SU-DHL-6 (cell line): ENCODE data around the gene FIGN.

ENCODE experiments used
- H2AFZ ChIP-seq: fragments of 200-600 bp; sonication (generic); 2 replicates; pipeline ENCODE4 v1.6.1; 2014; ENCODE audit warnings: low read depth, mild to moderate bottlenecking, moderate library complexity, mixed read lengths, antibody characterized with exemption, low read length; ENCODE audit not compliant: severe bottlenecking
- H3F3A ChIP-seq: fragments of 200-600 bp; shearing (Covaris generic); 2 replicates; pipeline ENCODE4 v1.6.0; 2016; ENCODE audit warnings: antibody characterized with exemption, mild to moderate bottlenecking; ENCODE audit not compliant: insufficient read depth
- H3K27ac ChIP-seq: fragments of 200-600 bp; sonication (generic); 2 replicates; pipeline ENCODE4 v1.5.1; 2016; ENCODE audit warnings: low read depth, mild to moderate bottlenecking, low read length, moderate library complexity, mixed read lengths
- H3K27me3 ChIP-seq: fragments of 200-600 bp; sonication (generic), shearing (Covaris generic); 2 replicates; pipeline ENCODE4 v1.6.0; 2014; ENCODE audit warnings: mild to moderate bottlenecking, low read length
- H3K36me3 ChIP-seq: fragments of 200-600 bp; sonication (generic); 2 replicates; pipeline ENCODE4 v1.6.1; 2014; ENCODE audit warnings: mild to moderate bottlenecking, low read length, mixed read lengths
- H3K4me2 ChIP-seq: fragments of 300-600, 200-600 bp; shearing (Covaris generic), sonication (generic); 2 replicates; pipeline ENCODE4 v1.6.0; 2014; ENCODE audit warnings: low read length, low read depth, mild to moderate bottlenecking; ENCODE audit not compliant: poor library complexity, severe bottlenecking
- H3K4me3 ChIP-seq: fragments of 200-600 bp; sonication (generic); 2 replicates; pipeline ENCODE4 v1.5.1; 2014; ENCODE audit warnings: antibody characterized with exemption, low read length, mild to moderate bottlenecking, mixed read lengths; ENCODE audit not compliant: insufficient read depth, poor library complexity, severe bottlenecking
- H3K79me2 ChIP-seq: fragments of 200-600 bp; sonication (generic); 2 replicates; pipeline ENCODE4 v1.6.1; 2014; ENCODE audit warnings: mild to moderate bottlenecking, low read length, moderate library complexity; ENCODE audit not compliant: insufficient read depth
- H3K9ac ChIP-seq: fragments of 200-600 bp; sonication (generic); 2 replicates; pipeline ENCODE4 v1.7.0; 2014; ENCODE audit warnings: mild to moderate bottlenecking, low read length
- H3K9me2 ChIP-seq: fragments of 200-600 bp; sonication (generic); replicated peaks from 2 replicates; pipeline ENCODE4 v1.6.1; 2014; ENCODE audit warnings: low read length; ENCODE audit not compliant: insufficient read depth
- H3K9me3 ChIP-seq: fragments of 200-600 bp; sonication (generic); 2 replicates; pipeline ENCODE4 v1.6.1; 2014; ENCODE audit warnings: low read length, mixed read lengths; ENCODE audit not compliant: insufficient read depth
- H4K20me1 ChIP-seq: fragments of 200-600 bp; sonication (generic); 2 replicates; pipeline ENCODE4 v1.6.1; 2014; ENCODE audit warnings: low read depth, mild to moderate bottlenecking, antibody characterized with exemption, low read length, moderate library complexity, mixed read lengths
- EZH2phosphoT487 ChIP-seq: fragments of 200-600 bp; sonication (generic), shearing (Covaris generic); conservative IDR thresholded peaks from 2 replicates; pipeline ENCODE4 v1.6.1; 2018; ENCODE audit warnings: mild to moderate bottlenecking, antibody characterized with exemption, low read length, moderate library complexity, mixed read lengths
- TF ChIP-seq, protein P1 (sequence below): fragments of 200-600 bp; sonication (generic); IDR thresholded peaks from one replicate; pipeline ENCODE4 v1.5.1; 2017; ENCODE audit warnings: antibody characterized with exemption, mild to moderate bottlenecking, low read length, moderate library complexity; ENCODE audit not compliant: insufficient read depth, poor library complexity, severe bottlenecking

Gene FIGN

DNA sequence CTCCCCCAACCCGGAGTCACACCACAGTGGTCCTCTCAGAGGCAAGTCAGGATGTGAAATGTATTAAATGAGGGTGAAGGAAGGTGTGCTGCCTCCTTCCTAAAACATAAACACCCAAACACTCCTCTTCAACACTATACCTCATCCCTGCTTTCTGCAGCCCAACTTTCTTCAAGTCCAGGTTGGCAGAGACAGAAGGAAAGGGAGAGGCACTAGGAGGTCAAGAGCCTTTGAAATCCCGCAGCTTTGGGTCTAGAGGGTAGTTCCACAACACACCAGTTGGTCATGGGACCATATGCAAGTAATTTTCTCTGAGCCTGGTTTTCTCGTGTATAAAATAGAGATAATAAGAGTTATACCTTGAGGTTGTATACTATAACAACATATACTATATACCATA lies 38.4 kb downstream of the FIGN start:
- no peak overlapping the region for H3K4me2 ChIP-seq
- no peaks in the 10 kb centered on the region for H3F3A ChIP-seq
- no peak overlapping the region for H2AFZ ChIP-seq
- no peaks in the 10 kb centered on the region for H4K20me1 ChIP-seq
- no peak for TF ChIP-seq EZH2phosphoT487
- TF ChIP-seq, protein P1, sequence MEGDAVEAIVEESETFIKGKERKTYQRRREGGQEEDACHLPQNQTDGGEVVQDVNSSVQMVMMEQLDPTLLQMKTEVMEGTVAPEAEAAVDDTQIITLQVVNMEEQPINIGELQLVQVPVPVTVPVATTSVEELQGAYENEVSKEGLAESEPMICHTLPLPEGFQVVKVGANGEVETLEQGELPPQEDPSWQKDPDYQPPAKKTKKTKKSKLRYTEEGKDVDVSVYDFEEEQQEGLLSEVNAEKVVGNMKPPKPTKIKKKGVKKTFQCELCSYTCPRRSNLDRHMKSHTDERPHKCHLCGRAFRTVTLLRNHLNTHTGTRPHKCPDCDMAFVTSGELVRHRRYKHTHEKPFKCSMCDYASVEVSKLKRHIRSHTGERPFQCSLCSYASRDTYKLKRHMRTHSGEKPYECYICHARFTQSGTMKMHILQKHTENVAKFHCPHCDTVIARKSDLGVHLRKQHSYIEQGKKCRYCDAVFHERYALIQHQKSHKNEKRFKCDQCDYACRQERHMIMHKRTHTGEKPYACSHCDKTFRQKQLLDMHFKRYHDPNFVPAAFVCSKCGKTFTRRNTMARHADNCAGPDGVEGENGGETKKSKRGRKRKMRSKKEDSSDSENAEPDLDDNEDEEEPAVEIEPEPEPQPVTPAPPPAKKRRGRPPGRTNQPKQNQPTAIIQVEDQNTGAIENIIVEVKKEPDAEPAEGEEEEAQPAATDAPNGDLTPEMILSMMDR, result no peak
- no peaks in the 10 kb centered on the region for H3K36me3 ChIP-seq
- no peaks in the 10 kb centered on the region for H3K9me3 ChIP-seq
- H3K4me3 ChIP-seq, result no peak overlapping the region
- no peak overlapping the region for H3K9ac ChIP-seq
- H3K27ac ChIP-seq, result no peak overlapping the region
- H3K9me2 ChIP-seq, result no peaks in the 10 kb centered on the region
- H3K27me3 ChIP-seq, result no peaks in the 10 kb centered on the region
- H3K79me2 ChIP-seq, result no peaks in the 10 kb centered on the region

DNA sequence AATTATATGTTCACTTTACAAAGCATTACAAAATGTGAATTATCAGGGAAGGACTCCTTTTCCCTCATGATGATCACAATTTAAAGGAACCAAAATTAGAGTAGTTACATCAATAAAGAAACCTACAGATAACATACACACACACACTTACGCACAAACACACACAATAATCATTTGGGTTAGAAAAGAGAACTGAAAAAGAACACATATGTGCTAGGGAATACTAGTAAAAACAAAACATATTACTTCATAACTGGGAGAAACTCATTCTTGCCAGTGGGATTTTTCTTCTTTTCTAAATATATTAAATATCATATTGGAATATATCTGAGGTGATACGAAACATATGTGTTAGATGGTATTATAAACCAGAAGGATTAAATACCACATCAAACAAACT lies 42.3 kb downstream of the FIGN start:
- H3K9me2 ChIP-seq, result no peaks in the 10 kb centered on the region
- no peaks in the 10 kb centered on the region for H3K79me2 ChIP-seq
- no peaks in the 10 kb centered on the region for H3K27me3 ChIP-seq
- no peaks in the 10 kb centered on the region for H4K20me1 ChIP-seq
- H3K9ac ChIP-seq, result no peak overlapping the region
- no peaks in the 10 kb centered on the region for H3K9me3 ChIP-seq
- no peak overlapping the region for H3K4me3 ChIP-seq
- H3K27ac ChIP-seq, result no peak overlapping the region
- TF ChIP-seq, protein P1, result no peak
- TF ChIP-seq EZH2phosphoT487, result no peak
- no peaks in the 10 kb centered on the region for H3K36me3 ChIP-seq
- H2AFZ ChIP-seq, result no peak overlapping the region
- H3F3A ChIP-seq, result no peaks in the 10 kb centered on the region
- no peak overlapping the region for H3K4me2 ChIP-seq

DNA sequence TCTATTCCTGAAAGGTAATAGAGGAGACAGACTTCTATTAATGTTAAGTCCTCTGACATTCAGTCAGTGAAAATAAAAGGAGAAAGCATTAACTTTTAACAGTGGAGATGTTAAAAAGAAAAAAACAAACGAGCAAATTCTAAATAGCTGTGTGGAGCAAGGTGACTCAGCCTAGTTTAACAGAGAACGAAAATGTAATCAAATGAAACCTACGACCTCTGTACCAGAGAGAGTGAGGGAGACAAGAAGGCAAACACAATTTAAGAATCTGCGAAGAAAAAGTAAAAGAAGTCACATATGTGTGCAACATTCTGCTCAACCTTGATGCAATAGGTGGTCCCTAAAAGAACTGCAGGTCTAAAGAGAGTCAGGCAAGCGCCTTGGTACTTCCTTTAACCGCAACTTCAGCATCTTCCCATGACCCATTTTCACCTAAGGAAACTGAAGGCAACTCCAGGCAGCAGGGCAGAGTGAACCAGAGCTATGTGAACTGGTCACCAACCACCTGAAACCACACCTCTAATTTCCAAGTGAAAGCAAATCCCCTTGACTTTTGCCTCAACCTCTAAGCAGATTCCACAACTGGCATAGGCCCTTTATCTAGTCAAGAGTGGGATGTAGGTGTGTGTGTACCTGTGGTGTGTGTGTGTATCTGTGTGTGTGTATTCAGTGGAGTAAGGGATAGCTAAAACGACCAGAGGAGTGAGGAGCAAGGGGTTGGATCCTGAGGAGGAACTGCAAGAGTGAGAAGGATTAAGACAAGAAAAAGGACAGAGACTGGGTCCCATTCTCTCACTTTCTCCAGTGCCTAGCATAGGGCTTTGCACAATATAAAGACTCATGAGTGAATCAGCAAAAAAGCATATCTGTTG lies 43.0 kb downstream of the FIGN start:
- no peaks in the 10 kb centered on the region for H3K27me3 ChIP-seq
- no peaks in the 10 kb centered on the region for H3K9me2 ChIP-seq
- no peaks in the 10 kb centered on the region for H3K79me2 ChIP-seq
- H3K9me3 ChIP-seq, result no peaks in the 10 kb centered on the region
- no peaks in the 10 kb centered on the region for H3K36me3 ChIP-seq
- H2AFZ ChIP-seq, result no peak overlapping the region
- TF ChIP-seq, protein P1, result no peak
- no peak for TF ChIP-seq EZH2phosphoT487
- H3K4me3 ChIP-seq, result no peak overlapping the region
- H3F3A ChIP-seq, result no peaks in the 10 kb centered on the region
- H3K27ac ChIP-seq, result no peak overlapping the region
- no peak overlapping the region for H3K9ac ChIP-seq
- H3K4me2 ChIP-seq, result no peak overlapping the region
- H4K20me1 ChIP-seq, result no peaks in the 10 kb centered on the region
